Mononuclear cell (primary cell): ENCODE measurements around the gene SDF2. TPM values are rescaled to one million over a fixed set of nuclear protein-coding genes. Genes with fewer than 3 reads are reported as not detected.

Experiments
- total RNA-seq: library from RNA; depleted of rRNA; stranded (reverse); fragments of >200 nt; gene quantifications from one replicate; pipeline ENCODE4 v1.2.3, GENCODE V29; 2012

Gene SDF2
- total RNA-seq, 1 donor: 31.3 TPM

Other genes with a start within 250 kb of the SDF2 start
- gene SLC13A2, start 188.3 kb downstream of the SDF2 start, total RNA-seq: not detected
- not detected for gene FOXN1, start 155.6 kb downstream of the SDF2 start, total RNA-seq
- 52.3 TPM for gene UNC119, start 109.3 kb downstream of the SDF2 start, total RNA-seq
- gene PIGS, start 90.4 kb downstream of the SDF2 start, total RNA-seq: 43.2 TPM
- 17.8 TPM for gene ALDOC, start 85.0 kb downstream of the SDF2 start, total RNA-seq
- gene SPAG5, start 62.9 kb downstream of the SDF2 start, total RNA-seq: 9.6 TPM
- gene RSKR, start 47.7 kb downstream of the SDF2 start, total RNA-seq: 4.9 TPM
- 85.2 TPM for gene BLTP2, start 16.7 kb downstream of the SDF2 start, total RNA-seq
- 80.9 TPM for gene SUPT6H, start 299 bp upstream of the SDF2 start, total RNA-seq
- 0.94 TPM for gene PROCA1, start 50.0 kb upstream of the SDF2 start, total RNA-seq
- gene RAB34, start 56.0 kb upstream of the SDF2 start, total RNA-seq: 27.0 TPM
- 1,375 TPM for gene RPL23A, start 58.1 kb upstream of the SDF2 start, total RNA-seq
- gene TLCD1, start 64.3 kb upstream of the SDF2 start, total RNA-seq: not detected
- gene NEK8, start 66.9 kb upstream of the SDF2 start, total RNA-seq: 1.4 TPM
- 51.2 TPM for gene TRAF4, start 82.1 kb upstream of the SDF2 start, total RNA-seq
- 15.1 TPM for gene FAM222B, start 180.9 kb upstream of the SDF2 start, total RNA-seq
- gene ERAL1, start 193.1 kb upstream of the SDF2 start, total RNA-seq: 11.1 TPM
- gene FLOT2, start 235.8 kb upstream of the SDF2 start, total RNA-seq: 52.7 TPM
- 12.0 TPM for gene DHRS13, start 241.2 kb upstream of the SDF2 start, total RNA-seq